ENCODE measurements around the gene RALGAPA1. TPM values are rescaled to one million over a fixed set of nuclear protein-coding genes. Genes with fewer than 3 reads are reported as not detected.

The RALGAPA1 gene
- total and polyA plus RNA-seq, 2 donors (not counting 1 experiment from before 2014, with no cell fraction given), result 7.2 to 34.5 TPM

- no peaks in the 10 kb centered on the region for H3K4me1 ChIP-seq (ENCODE audit: control insufficient read depth, extremely low read depth, insufficient read depth, low read length)
- no peak overlapping the region for H2AFZ ChIP-seq (ENCODE audit: low read length)
- H3K27ac ChIP-seq (ENCODE audit: insufficient read depth, low read length), result no peak overlapping the region
- no peak for DNase-seq (ENCODE audit: low read depth in 2 of 2)
- no peaks in the 10 kb centered on the region for H3K36me3 ChIP-seq (ENCODE audit: control insufficient read depth, insufficient read depth, low read length)
- no peaks in the 10 kb centered on the region for H3K27me3 ChIP-seq (ENCODE audit: control insufficient read depth, insufficient read depth, low read length)
- TF ChIP-seq EZH2 (IDR thresholded peaks at IDR 0.05; ENCODE audit: low read length, missing control alignments), result no peak
- TF ChIP-seq, protein P1, sequence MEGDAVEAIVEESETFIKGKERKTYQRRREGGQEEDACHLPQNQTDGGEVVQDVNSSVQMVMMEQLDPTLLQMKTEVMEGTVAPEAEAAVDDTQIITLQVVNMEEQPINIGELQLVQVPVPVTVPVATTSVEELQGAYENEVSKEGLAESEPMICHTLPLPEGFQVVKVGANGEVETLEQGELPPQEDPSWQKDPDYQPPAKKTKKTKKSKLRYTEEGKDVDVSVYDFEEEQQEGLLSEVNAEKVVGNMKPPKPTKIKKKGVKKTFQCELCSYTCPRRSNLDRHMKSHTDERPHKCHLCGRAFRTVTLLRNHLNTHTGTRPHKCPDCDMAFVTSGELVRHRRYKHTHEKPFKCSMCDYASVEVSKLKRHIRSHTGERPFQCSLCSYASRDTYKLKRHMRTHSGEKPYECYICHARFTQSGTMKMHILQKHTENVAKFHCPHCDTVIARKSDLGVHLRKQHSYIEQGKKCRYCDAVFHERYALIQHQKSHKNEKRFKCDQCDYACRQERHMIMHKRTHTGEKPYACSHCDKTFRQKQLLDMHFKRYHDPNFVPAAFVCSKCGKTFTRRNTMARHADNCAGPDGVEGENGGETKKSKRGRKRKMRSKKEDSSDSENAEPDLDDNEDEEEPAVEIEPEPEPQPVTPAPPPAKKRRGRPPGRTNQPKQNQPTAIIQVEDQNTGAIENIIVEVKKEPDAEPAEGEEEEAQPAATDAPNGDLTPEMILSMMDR (conservative IDR thresholded peaks at IDR 0.05 in 1 of 2, IDR thresholded peaks at IDR 0.05 in 1 of 2; ENCODE audit: low read depth in 1 of 2, low read length in 2 of 2), result no peak
- H3K4me2 ChIP-seq (ENCODE audit: extremely low read depth, insufficient read depth, low read length), result no peak overlapping the region
- H3K79me2 ChIP-seq (ENCODE audit: control insufficient read depth, insufficient read depth, low read length), result no peaks in the 10 kb centered on the region
- no peaks in the 10 kb centered on the region for H3K9me3 ChIP-seq (ENCODE audit: control insufficient read depth, insufficient read depth, low read depth, low read length)
- H3K9ac ChIP-seq (ENCODE audit: insufficient read depth, low read length), result no peak overlapping the region
- H4K20me1 ChIP-seq (ENCODE audit: control insufficient read depth, extremely low read depth, insufficient read depth, low read length), result no peaks in the 10 kb centered on the region
- no peak overlapping the region for H3K4me3 ChIP-seq (replicated peaks in 1 of 4; ENCODE audit: control extremely low read depth in 1 of 4, insufficient read depth in 1 of 4, low read depth in 3 of 4, low read length in 4 of 4)
These were observed 109.2 kb downstream of the RALGAPA1 start for GRCh38 chr14:35699791-35700444.

GRCh38 chr14:35696575-35696974 is 112.5 kb downstream of the RALGAPA1 start:
- Histone ChIP-seq H2AFZ (ENCODE audit: low read length) (no peak overlapping the region), H3K36me3 (ENCODE audit: control insufficient read depth, insufficient read depth, low read length) (no peaks in the 10 kb centered on the region), H3K27ac (ENCODE audit: insufficient read depth, low read length) (no peak overlapping the region), H3K4me3 (replicated peaks in 1 of 4; ENCODE audit: control extremely low read depth in 1 of 4, insufficient read depth in 1 of 4, low read depth in 3 of 4, low read length in 4 of 4) (no peak overlapping the region), H3K4me1 (ENCODE audit: control insufficient read depth, extremely low read depth, insufficient read depth, low read length) (no peaks in the 10 kb centered on the region), H4K20me1 (ENCODE audit: control insufficient read depth, extremely low read depth, insufficient read depth, low read length) (no peaks in the 10 kb centered on the region), H3K79me2 (ENCODE audit: control insufficient read depth, insufficient read depth, low read length) (no peaks in the 10 kb centered on the region), H3K4me2 (ENCODE audit: extremely low read depth, insufficient read depth, low read length) (no peak overlapping the region), H3K9ac (ENCODE audit: insufficient read depth, low read length) (no peak overlapping the region), H3K27me3 (ENCODE audit: control insufficient read depth, insufficient read depth, low read length) (no peaks in the 10 kb centered on the region), H3K9me3 (ENCODE audit: control insufficient read depth, insufficient read depth, low read depth, low read length) (no peaks in the 10 kb centered on the region)
- no peak for DNase-seq (ENCODE audit: low read depth in 2 of 2)
- TF ChIP-seq EZH2 (IDR thresholded peaks at IDR 0.05; ENCODE audit: low read length, missing control alignments), result no peak
- TF ChIP-seq, protein P1 (conservative IDR thresholded peaks at IDR 0.05 in 1 of 2, IDR thresholded peaks at IDR 0.05 in 1 of 2; ENCODE audit: low read depth in 1 of 2, low read length in 2 of 2), result no peak

- no peaks in the 10 kb centered on the region for H3K27me3 ChIP-seq (ENCODE audit: control insufficient read depth, insufficient read depth, low read length)
- H3K36me3 ChIP-seq (ENCODE audit: control insufficient read depth, insufficient read depth, low read length), result no peaks in the 10 kb centered on the region
- no peak overlapping the region for H3K27ac ChIP-seq (ENCODE audit: insufficient read depth, low read length)
- no peaks in the 10 kb centered on the region for H3K4me1 ChIP-seq (ENCODE audit: control insufficient read depth, extremely low read depth, insufficient read depth, low read length)
- H2AFZ ChIP-seq (ENCODE audit: low read length), result no peak overlapping the region
- H3K9me3 ChIP-seq (ENCODE audit: control insufficient read depth, insufficient read depth, low read depth, low read length), result no peaks in the 10 kb centered on the region
- H4K20me1 ChIP-seq (ENCODE audit: control insufficient read depth, extremely low read depth, insufficient read depth, low read length), result no peaks in the 10 kb centered on the region
- no peaks in the 10 kb centered on the region for H3K79me2 ChIP-seq (ENCODE audit: control insufficient read depth, insufficient read depth, low read length)
- TF ChIP-seq, protein P1 (conservative IDR thresholded peaks at IDR 0.05 in 1 of 2, IDR thresholded peaks at IDR 0.05 in 1 of 2; ENCODE audit: low read depth in 1 of 2, low read length in 2 of 2), result no peak
- no peak for TF ChIP-seq EZH2 (IDR thresholded peaks at IDR 0.05; ENCODE audit: low read length, missing control alignments)
- H3K9ac ChIP-seq (ENCODE audit: insufficient read depth, low read length), result no peak overlapping the region
- no peak overlapping the region for H3K4me3 ChIP-seq (replicated peaks in 1 of 4; ENCODE audit: control extremely low read depth in 1 of 4, insufficient read depth in 1 of 4, low read depth in 3 of 4, low read length in 4 of 4)
- no peak overlapping the region for H3K4me2 ChIP-seq (ENCODE audit: extremely low read depth, insufficient read depth, low read length)
- no peak for DNase-seq (ENCODE audit: low read depth in 2 of 2)
These were observed 113.0 kb downstream of the RALGAPA1 start for GRCh38 chr14:35696119-35696518.

Data from fibroblast of lung (primary cell).